ENCODE measurements around the gene EMP1. TPM values are rescaled to one million over a fixed set of nuclear protein-coding genes. Genes with fewer than 3 reads are reported as not detected.

Gene EMP1
- total RNA-seq, 1 experiment from 2014 or later: 0.63 TPM

- H3K79me1 ChIP-seq (ENCODE audit: insufficient read depth, low read depth, low read length, poor library complexity, severe bottlenecking): no peaks in the 10 kb centered on the region
- no CpG with 5 or more reads among the region's 7 CpGs for WGBS (ENCODE audit: extremely low coverage, insufficient read length, low lambda C conversion rate)
- Mint-ChIP-seq H3K27ac (no peak overlapping the region), H3K9me3 (no peaks in the 10 kb centered on the region), H3K4me1 (peaks cover 0 to 3% of the 10 kb centered on the region in 2 experiments; a peak in 2 of 4 replicates), H3K4me3 (no peak overlapping the region), H3K27me3 (ENCODE audit: low read depth) (no peaks in the 10 kb centered on the region), H3K36me3 (ENCODE audit: insufficient read depth in 1 of 3, low read depth in 3 of 3) (no peaks in the 10 kb centered on the region)
- H2AK5ac ChIP-seq (ENCODE audit: insufficient read length, low read length): no peak overlapping the region
- no peaks in the 10 kb centered on the region for H3K9me3 ChIP-seq (ENCODE audit: control insufficient read depth, low read depth, low read length)
- H2BK5ac ChIP-seq (ENCODE audit: insufficient read length, low read length): no peak overlapping the region
- H4K5ac ChIP-seq (ENCODE audit: insufficient read length, low read depth, low read length): no peak overlapping the region
- H3K4ac ChIP-seq (ENCODE audit: low read depth, low read length): no peak overlapping the region
- H4K8ac ChIP-seq (replicated peaks; ENCODE audit: insufficient read length, low read depth, low read length): no peak overlapping the region
- no peak overlapping the region for H3K9ac ChIP-seq (ENCODE audit: extremely low read depth, insufficient read length, low read length)
- DNase-seq: no peak
- no peak overlapping the region for H3K18ac ChIP-seq (ENCODE audit: insufficient read length, low read depth, low read length)
- H3K79me2 ChIP-seq (ENCODE audit: insufficient read depth, low read length): no peaks in the 10 kb centered on the region
- no peaks in the 10 kb centered on the region for H3K4me1 ChIP-seq (ENCODE audit: insufficient read depth, low read length)
- no peak overlapping the region for H3K27ac ChIP-seq (ENCODE audit: insufficient read length, low read depth, low read length)
- no peak for TF ChIP-seq CTCF (conservative IDR thresholded peaks at IDR 0.05)
- no peak overlapping the region for H4K91ac ChIP-seq (ENCODE audit: insufficient read length, low read depth, low read length)
- no peak overlapping the region for H2AFZ ChIP-seq (ENCODE audit: low read length)
- H3K14ac ChIP-seq (ENCODE audit: insufficient read depth, low read length): no peak overlapping the region
- H3T11ph ChIP-seq (ENCODE audit: low read length): no peak overlapping the region
- H2BK15ac ChIP-seq (ENCODE audit: low read depth, low read length): no peak overlapping the region
- H3K4me2 ChIP-seq (ENCODE audit: insufficient read depth, insufficient read length, low read length): no peak overlapping the region
- H3K27me3 ChIP-seq (ENCODE audit: insufficient read depth, low read length): no peaks in the 10 kb centered on the region
- H2BK12ac ChIP-seq (ENCODE audit: insufficient read length, low read depth, low read length): no peak overlapping the region
- H2BK120ac ChIP-seq (ENCODE audit: low read depth, low read length, poor library complexity, severe bottlenecking): no peak overlapping the region
- H2BK20ac ChIP-seq (ENCODE audit: low read depth, low read length, poor library complexity, severe bottlenecking): no peak overlapping the region
- no peaks in the 10 kb centered on the region for H3K23me2 ChIP-seq (ENCODE audit: insufficient read length, low read depth, low read length, poor library complexity, severe bottlenecking)
- H4K20me1 ChIP-seq (ENCODE audit: control insufficient read depth, insufficient read depth, insufficient read length): no peaks in the 10 kb centered on the region
- no peak overlapping the region for H3K56ac ChIP-seq (ENCODE audit: insufficient read length, low read depth, low read length)
- H3K23ac ChIP-seq (ENCODE audit: insufficient read length, low read depth, low read length): no peak overlapping the region
Observed at GRCh38 chr12:13238204-13238603, 41.7 kb downstream of the EMP1 start.

Data from H9 (cell line).